Adrenal gland (tissue), 12 donors: ENCODE measurements around the gene ATP6V0D1. TPM values are rescaled to one million over a fixed set of nuclear protein-coding genes. Genes with fewer than 3 reads are reported as not detected.

Experiments used
- DNase-seq, 7 donors: peaks; one replicate each; pipeline ENCODE4 v3.0.0-alpha.2; 2019 to 2020
- H3K27ac ChIP-seq, 5 donors: fragments of 200-600 bp; sonication (generic) in 4 of 5; 1 replicate in 3 of 5; 2 replicates in 2 of 5; pipeline versions ENCODE4 v1.5.1 to v1.8.0; 2016 to 2020; ENCODE audit warnings: mild to moderate bottlenecking in 1 of 5
- H3K27me3 ChIP-seq: fragments of 200-600 bp; 2 replicates; pipeline ENCODE4 v1.8.0; 2021
- H3K36me3 ChIP-seq, 2 donors: fragments of 200-600 bp; replicated peaks in 1 of 2; 1 replicate in 1 of 2; 2 replicates in 1 of 2; pipeline versions ENCODE4 v1.5.1 to v1.8.0; 2018 to 2022
- H3K4me1 ChIP-seq, 2 donors: fragments of 200-600 bp; replicated peaks in 1 of 2; 1 replicate in 1 of 2; 2 replicates in 1 of 2; pipeline versions ENCODE4 v1.5.1 to v1.8.0; 2018 to 2021
- H3K4me3 ChIP-seq, 4 donors: fragments of 200-600 bp; sonication (generic) in 3 of 4; one replicate each; pipeline ENCODE4 v1.5.1; 2016 to 2018
- H3K9me3 ChIP-seq, 3 donors: fragments of 200-600 bp; sonication (generic) in 1 of 3; replicated peaks in 1 of 3; 1 replicate in 2 of 3; 2 replicates in 1 of 3; pipeline versions ENCODE4 v1.5.1 to v1.8.0; 2016 to 2021
- POLR2A ChIP-seq, 2 donors: fragments of 450-650 bp; IDR thresholded peaks; one replicate each; pipeline ENCODE4 v1.6.1; 2017; ENCODE audit warnings: antibody characterized with exemption in 2 of 2, mild to moderate bottlenecking in 2 of 2, moderate library complexity in 1 of 2
- WGBS, 4 donors: extraction: QIAGEN DNeasy Blood & Tissue Kit in 2 of 4; methylation state at CpG; one replicate each; pipeline versions ENCODE4 v1.1.5 to v1.1.7; 2013 to 2017; 5-methylcytosine and 5-hydroxymethylcytosine counted together
- intact Hi-C, 2 donors: fragments of 100-400 bp; cut with DNase I; formaldehyde crosslinking; loops; one replicate each; pipeline versions ENCODE4 v1.14.1 to v1.15.0; 2022 to 2023
- polyA plus RNA-seq, 3 donors: library from polyadenylated mRNA; stranded (reverse); fragments of 200-250 nt in 2 of 3; fragments of 350-450 nt in 1 of 3; fragmentation: Illumina TruSeq in 1 of 3; extraction: RNeasy Lipid Tissue Mini Kit (QIAGEN cat#74804) in 1 of 3; gene quantifications; one replicate each; pipeline ENCODE4 v1.2.3, GENCODE V29; 2013 to 2014
- total RNA-seq, 9 donors: library from RNA; depleted of rRNA in 4 of 9; stranded (reverse); fragments of >200 nt in 4 of 9; fragments of 120-200 nt in 1 of 9; fragmentation: NEBNext Ultra II Directional in 1 of 9; extraction: Animal tissue kit (Norgen Biotek cat#: 25700) in 1 of 9; gene quantifications; one replicate each; pipeline versions ENCODE4 v1.1.0 to v1.2.4, GENCODE V29; 2013 to 2023
- TF ChIP-seq, protein P1 (sequence below), 6 experiments: fragments of 450-650 bp in 4 of 6; fragments of 200-600 bp in 2 of 6; sonication (generic) in 1 of 6; IDR thresholded peaks; 1 replicate in 5 of 6; 2 replicates in 1 of 6; pipeline versions ENCODE4 v1.5.1 to v1.8.0; 2016 to 2021; ENCODE audit warnings: antibody characterized with exemption in 6 of 6, mild to moderate bottlenecking in 2 of 6, moderate library complexity in 1 of 6
- donor health status: healthy with polysubstance abuse.
- donor health status: Bipolar disorder and iron deficiency.
- donor health status: DM: yes; HTN: yes; CAD: no.
- donor health status: DM: no; HTN: no; CAD: no.
- donor health status: DM: no; HTN: no; CAD: no.
- donor health status: DM: yes; HTN: yes; CAD: no.

ATP6V0D1 gene
- total and polyA plus RNA-seq, 12 donors, result 24.1 to 244 (median 144) TPM

DNA sequence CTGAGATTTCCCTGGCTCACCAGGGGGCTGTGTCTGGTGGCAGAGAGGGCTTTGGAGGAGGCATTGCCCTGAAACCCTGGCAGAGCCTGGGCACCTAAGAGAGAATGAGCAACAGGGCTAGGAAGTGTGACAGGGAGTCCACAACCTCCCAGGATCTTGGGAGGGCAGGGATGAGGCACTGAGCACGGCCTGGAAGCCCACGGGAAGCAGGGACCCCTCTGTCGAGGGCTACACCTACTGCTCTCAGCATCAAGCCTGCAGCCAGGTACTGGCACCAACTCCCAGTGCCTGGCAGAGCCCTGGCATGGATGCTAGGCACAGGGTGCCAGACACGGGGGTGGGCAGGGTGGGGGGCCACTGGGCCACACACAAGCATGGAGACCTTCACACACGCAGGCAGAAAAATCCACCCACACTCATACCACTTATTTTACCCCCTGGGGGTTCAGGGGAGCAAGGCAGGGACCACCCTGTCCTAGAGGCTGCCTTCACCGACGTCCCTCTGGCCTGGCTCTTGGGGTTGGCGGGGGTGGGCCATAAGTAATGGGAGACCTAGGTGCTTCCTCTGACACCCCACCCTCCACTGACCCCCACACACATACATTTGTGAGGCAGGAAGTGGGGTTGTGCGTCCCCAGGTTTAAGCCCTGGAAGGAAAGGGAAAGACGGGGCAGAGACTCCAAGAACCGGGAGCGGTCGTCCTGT is 51.0 kb downstream of the ATP6V0D1 start:
- H3K9me3 ChIP-seq, result no peaks in the 10 kb centered on the region
- no peak for DNase-seq
- peaks cover 12 to 26% of the 10 kb centered on the region in 2 donors for H3K4me1 ChIP-seq
- no peak overlapping the region for H3K27ac ChIP-seq
- peak overlapping the region in 1 of 4 donors; percentile 62 for H3K4me3 ChIP-seq
- H3K36me3 ChIP-seq, result no peaks in the 10 kb centered on the region
- intact Hi-C loops, result loop anchor here (2.0 kb wide), 2 partner anchors 37 to 39 kb away; no protein-coding TSS in a partner anchor
- peaks cover 3% of the 10 kb centered on the region for H3K27me3 ChIP-seq
- 38 to 49% (median 42%) methylated on average over 9 to 13 of the region's 13 CpGs for WGBS, 4 donors
- TF ChIP-seq, protein P1, sequence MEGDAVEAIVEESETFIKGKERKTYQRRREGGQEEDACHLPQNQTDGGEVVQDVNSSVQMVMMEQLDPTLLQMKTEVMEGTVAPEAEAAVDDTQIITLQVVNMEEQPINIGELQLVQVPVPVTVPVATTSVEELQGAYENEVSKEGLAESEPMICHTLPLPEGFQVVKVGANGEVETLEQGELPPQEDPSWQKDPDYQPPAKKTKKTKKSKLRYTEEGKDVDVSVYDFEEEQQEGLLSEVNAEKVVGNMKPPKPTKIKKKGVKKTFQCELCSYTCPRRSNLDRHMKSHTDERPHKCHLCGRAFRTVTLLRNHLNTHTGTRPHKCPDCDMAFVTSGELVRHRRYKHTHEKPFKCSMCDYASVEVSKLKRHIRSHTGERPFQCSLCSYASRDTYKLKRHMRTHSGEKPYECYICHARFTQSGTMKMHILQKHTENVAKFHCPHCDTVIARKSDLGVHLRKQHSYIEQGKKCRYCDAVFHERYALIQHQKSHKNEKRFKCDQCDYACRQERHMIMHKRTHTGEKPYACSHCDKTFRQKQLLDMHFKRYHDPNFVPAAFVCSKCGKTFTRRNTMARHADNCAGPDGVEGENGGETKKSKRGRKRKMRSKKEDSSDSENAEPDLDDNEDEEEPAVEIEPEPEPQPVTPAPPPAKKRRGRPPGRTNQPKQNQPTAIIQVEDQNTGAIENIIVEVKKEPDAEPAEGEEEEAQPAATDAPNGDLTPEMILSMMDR (IDR thresholded peaks at IDR 0.05), result no peak
- TF ChIP-seq POLR2A (IDR thresholded peaks at IDR 0.05), result no peak

DNA sequence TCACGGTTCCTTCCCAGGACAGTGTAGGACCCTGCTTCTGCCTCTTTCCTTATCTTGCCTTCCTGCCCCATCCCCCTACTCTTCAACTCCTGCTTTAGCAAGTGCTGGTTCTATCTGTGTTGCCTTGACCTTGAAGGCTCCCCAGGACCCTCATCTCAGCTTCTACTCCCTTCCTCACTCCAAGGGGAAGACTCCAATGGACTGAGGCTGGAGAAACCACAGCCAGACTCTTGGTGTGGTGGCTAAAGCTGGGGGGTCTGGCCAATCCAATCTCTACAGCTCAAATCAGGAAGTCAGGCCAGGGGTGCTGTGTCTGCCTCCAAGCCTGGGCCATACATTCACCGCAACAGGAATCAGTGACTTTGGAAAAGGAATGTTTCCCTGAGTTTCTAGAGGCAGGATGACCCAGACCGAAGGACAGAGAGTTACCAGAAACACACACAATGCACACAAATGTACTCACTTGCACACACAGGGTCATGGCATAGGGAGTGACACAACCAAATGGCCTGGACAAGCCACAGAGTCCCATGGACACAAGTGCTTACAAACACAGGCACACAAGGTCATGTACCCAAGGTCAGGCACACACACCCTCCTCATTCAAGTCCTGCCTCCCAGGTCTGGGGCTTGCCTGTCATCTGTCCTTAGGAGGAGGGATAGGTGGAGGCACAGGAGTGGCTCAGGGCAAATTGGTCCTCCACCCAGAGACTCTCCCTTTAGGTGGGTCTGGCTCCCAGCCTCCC is 51.7 kb downstream of the ATP6V0D1 start:
- TF ChIP-seq, protein P1 (IDR thresholded peaks at IDR 0.05), result no peak
- TF ChIP-seq POLR2A (IDR thresholded peaks at IDR 0.05), result no peak
- DNase-seq, result no peak
- peaks cover 3% of the 10 kb centered on the region for H3K27me3 ChIP-seq
- 91 to 94% (median 93%) methylated on average over 3 of the region's 3 CpGs for WGBS, 4 donors
- intact Hi-C loops, result loop anchor here (2.0 kb wide), 2 partner anchors 38 to 40 kb away; no protein-coding TSS in a partner anchor
- no peaks in the 10 kb centered on the region for H3K36me3 ChIP-seq
- H3K4me1 ChIP-seq, result peaks cover 12 to 26% of the 10 kb centered on the region in 2 donors
- H3K9me3 ChIP-seq, result no peaks in the 10 kb centered on the region
- H3K4me3 ChIP-seq, result no peak overlapping the region
- H3K27ac ChIP-seq, result no peak overlapping the region

GRCh38 chr16:67428146-67428731 is 52.7 kb downstream of the ATP6V0D1 start:
- intact Hi-C loops, result loop anchor here (2.0 kb wide), 2 partner anchors 39 to 41 kb away; no protein-coding TSS in a partner anchor
- Histone ChIP-seq H3K4me1 (peaks cover 12 to 26% of the 10 kb centered on the region in 2 donors), H3K9me3 (no peaks in the 10 kb centered on the region), H3K27ac (no peak overlapping the region), H3K36me3 (no peaks in the 10 kb centered on the region), H3K27me3 (peaks cover 3% of the 10 kb centered on the region), H3K4me3 (no peak overlapping the region)
- DNase-seq, result peak; percentile 63 to 87 (median 83)
- TF ChIP-seq POLR2A (IDR thresholded peaks at IDR 0.05), result no peak
- TF ChIP-seq, protein P1 (IDR thresholded peaks at IDR 0.05), result peak; percentile 77 to 94 (median 86)
- 18 to 28% (median 20%) methylated on average over 10 to 11 of the region's 11 CpGs for WGBS, 4 donors

- intact Hi-C loops, result no loop called here
- TF ChIP-seq POLR2A (IDR thresholded peaks at IDR 0.05), result no peak
- TF ChIP-seq, protein P1 (IDR thresholded peaks at IDR 0.05), result no peak
- Histone ChIP-seq H3K27me3 (peaks cover 3% of the 10 kb centered on the region), H3K27ac (no peak overlapping the region), H3K4me3 (no peak overlapping the region), H3K9me3 (no peaks in the 10 kb centered on the region), H3K4me1 (peaks cover 5 to 20% of the 10 kb centered on the region in 2 donors), H3K36me3 (no peaks in the 10 kb centered on the region)
- 65 to 78% (median 73%) methylated on average over 7 of the region's 7 CpGs for WGBS, 4 donors
- no peak for DNase-seq
These were observed 54.0 kb downstream of the ATP6V0D1 start for GRCh38 chr16:67426950-67427349.
